Naive thymus-derived CD8-positive, alpha-beta T cell (primary cell): ENCODE measurements around the gene MAP7D3. TPM values are rescaled to one million over a fixed set of nuclear protein-coding genes. Genes with fewer than 3 reads are reported as not detected.

Source experiments
- ATAC-seq, 2 donors: fragments of 150-1000 bp; cut with Tn5 transposase in 1 of 2; sonication (Bioruptor Pico), chemical (Tn5 transposase) in 1 of 2; 1 replicate in 1 of 2; 2 replicates in 1 of 2; pipeline ENCODE4 v1.10.0; 2021; ENCODE audit warnings: mild to moderate bottlenecking in 2 of 2, moderate library complexity in 2 of 2
- POLR2A ChIA-PET: fragments of 350-600 bp; sonication (Branson Sonifier 250); formaldehyde crosslinking; loops from one replicate; lab custom pipeline; 2021; ENCODE audit warnings: antibody characterized with exemption; lab: Charles Lee
- DNase-seq, 10 donors: peaks; one replicate each; pipeline versions ENCODE4 v3.0.0 to v3.0.0-alpha.2; 2020 to 2022
- H3K27ac Mint-ChIP-seq, 10 donors: one replicate each; pipeline ENCODE4 v1.8.0; 2020 to 2022; ENCODE audit warnings: mild to moderate bottlenecking in 10 of 10, mixed read lengths in 10 of 10, moderate library complexity in 4 of 10, inconsistent platforms in 1 of 10
- H3K27me3 Mint-ChIP-seq, 5 donors: one replicate each; pipeline ENCODE4 v1.8.0; 2021 to 2022; ENCODE audit warnings: mixed read lengths in 5 of 5
- H3K36me3 Mint-ChIP-seq, 3 donors: one replicate each; pipeline ENCODE4 v1.8.0; 2020 to 2022; ENCODE audit warnings: mixed read lengths in 3 of 3, mild to moderate bottlenecking in 2 of 3, inconsistent platforms in 1 of 3
- H3K4me1 Mint-ChIP-seq, 4 donors: one replicate each; pipeline ENCODE4 v1.8.0; 2021 to 2022; ENCODE audit warnings: mixed read lengths in 4 of 4
- H3K4me3 Mint-ChIP-seq, 10 donors: one replicate each; pipeline ENCODE4 v1.8.0; 2020 to 2022; ENCODE audit warnings: mild to moderate bottlenecking in 10 of 10, mixed read lengths in 10 of 10, moderate library complexity in 6 of 10, inconsistent platforms in 1 of 10
- H3K9me3 Mint-ChIP-seq, 9 donors: one replicate each; pipeline ENCODE4 v1.8.0; 2020 to 2022; ENCODE audit warnings: mixed read lengths in 9 of 9, mild to moderate bottlenecking in 3 of 9, inconsistent platforms in 1 of 9, moderate library complexity in 1 of 9
- polyA plus RNA-seq, 3 donors: library from polyadenylated mRNA; unstranded; fragments of 300-500 nt; fragmentation: Illumina TruSeq; gene quantifications; one replicate each; pipeline ENCODE4 v1.2.3, GENCODE V29; 2021
- total RNA-seq, 8 experiments: library from RNA in 2 of 8; stranded (reverse) in 2 of 8; gene quantifications; one replicate each; pipeline ENCODE4 v1.2.3 and lab custom pipeline; 2021 to 2026

Gene MAP7D3
- total and polyA plus RNA-seq, 5 experiments from 2014 or later, result 3.5 to 8.3 (median 5.6) TPM

DNA sequence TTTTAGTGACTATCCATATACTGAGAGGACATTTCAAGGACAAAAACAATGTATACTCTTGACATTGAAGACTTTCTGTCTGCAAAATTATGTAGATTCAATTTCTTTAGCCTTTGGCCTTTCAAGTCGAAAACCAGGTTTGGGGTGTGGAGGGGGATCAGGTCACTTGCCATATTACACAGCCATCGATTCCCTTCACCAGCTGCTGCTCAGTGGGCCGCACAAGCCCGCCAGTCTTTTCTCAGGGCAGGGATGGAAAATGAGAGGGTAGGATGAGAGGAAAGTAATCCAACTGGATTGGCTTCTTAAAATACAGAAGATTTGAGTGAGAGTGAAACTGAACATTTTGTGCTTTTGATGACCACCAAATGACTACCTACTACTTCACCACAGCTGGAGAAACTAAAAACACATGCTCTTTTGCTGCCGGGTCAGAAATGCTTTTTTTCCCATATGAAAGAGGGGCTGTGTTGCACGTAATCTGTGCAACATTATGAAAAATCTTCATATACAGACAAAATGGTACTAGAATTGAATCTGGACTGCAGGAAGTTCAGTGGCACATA, 52.4 kb downstream of the MAP7D3 start:
- POLR2A ChIA-PET, result no interaction called here
- peaks cover 7 to 14% (median 13%) of the 10 kb centered on the region in 4 donors for H3K4me1 Mint-ChIP-seq
- H3K27me3 Mint-ChIP-seq, result no peaks in the 10 kb centered on the region

DNA sequence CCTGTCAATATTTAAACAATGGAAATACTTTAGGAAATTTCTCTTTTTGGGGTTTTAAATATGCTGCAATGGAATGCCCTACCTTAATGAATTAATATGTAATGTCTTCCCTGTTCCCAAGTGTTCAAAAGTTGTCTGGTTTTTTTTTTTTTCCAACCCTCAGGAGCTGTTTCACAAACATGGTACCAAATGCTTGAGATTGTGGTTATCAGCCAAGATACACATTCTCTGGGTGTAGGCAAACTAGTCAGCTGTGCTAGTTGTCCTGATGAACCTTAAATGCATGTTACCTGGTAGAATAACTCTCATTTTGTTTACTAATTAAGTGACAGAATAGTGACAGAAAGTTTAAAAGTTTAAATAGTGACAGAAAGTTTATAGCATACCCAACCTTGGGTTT, 53.2 kb downstream of the MAP7D3 start:
- H3K27me3 Mint-ChIP-seq, result no peaks in the 10 kb centered on the region
- POLR2A ChIA-PET, result no interaction called here
- peaks cover 8 to 14% (median 14%) of the 10 kb centered on the region in 4 donors for H3K4me1 Mint-ChIP-seq
- no peak for ATAC-seq
- H3K9me3 Mint-ChIP-seq, result no peaks in the 10 kb centered on the region
- H3K36me3 Mint-ChIP-seq, result no peaks in the 10 kb centered on the region
- no peak overlapping the region for H3K4me3 Mint-ChIP-seq
- no peak overlapping the region for H3K27ac Mint-ChIP-seq
- DNase-seq, result no peak

More for the DNA sequence above, 52.4 kb downstream of the MAP7D3 start:
- ATAC-seq (no peak), DNase-seq (no peak)
- no peak overlapping the region for H3K4me3 Mint-ChIP-seq
- H3K36me3 Mint-ChIP-seq, result no peaks in the 10 kb centered on the region
- H3K27ac Mint-ChIP-seq, result no peak overlapping the region
- H3K9me3 Mint-ChIP-seq, result no peaks in the 10 kb centered on the region

DNA sequence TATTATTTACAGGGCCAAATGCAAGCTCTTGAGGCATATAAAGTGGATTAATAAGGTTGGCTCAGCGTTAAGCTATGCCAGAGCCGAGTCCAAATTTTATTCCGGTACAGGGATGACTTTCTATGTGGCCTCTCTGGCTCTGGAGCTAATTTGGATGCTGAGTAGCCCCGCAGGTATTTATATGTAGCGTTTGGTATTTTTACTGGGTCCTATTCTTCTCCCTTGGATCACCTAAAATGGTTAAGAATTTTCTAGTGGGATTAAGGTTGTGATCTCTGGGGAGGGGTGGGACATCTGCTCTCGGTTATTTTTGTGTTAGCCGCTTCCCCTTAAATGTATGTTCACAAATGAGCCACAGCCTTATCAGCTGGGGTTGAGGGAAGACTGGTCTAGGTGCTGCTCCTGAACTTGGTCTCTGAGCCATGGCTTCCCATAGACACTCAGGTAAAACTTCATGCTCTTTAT, 54.5 kb downstream of the MAP7D3 start:
- Mint-ChIP-seq H3K4me1 (peaks cover 13 to 26% (median 22%) of the 10 kb centered on the region in 4 donors), H3K27me3 (no peaks in the 10 kb centered on the region), H3K27ac (no peak overlapping the region), H3K9me3 (no peaks in the 10 kb centered on the region), H3K4me3 (no peak overlapping the region), H3K36me3 (no peaks in the 10 kb centered on the region)
- DNase-seq, result no peak
- ATAC-seq, result no peak
- POLR2A ChIA-PET, result no interaction called here

DNA sequence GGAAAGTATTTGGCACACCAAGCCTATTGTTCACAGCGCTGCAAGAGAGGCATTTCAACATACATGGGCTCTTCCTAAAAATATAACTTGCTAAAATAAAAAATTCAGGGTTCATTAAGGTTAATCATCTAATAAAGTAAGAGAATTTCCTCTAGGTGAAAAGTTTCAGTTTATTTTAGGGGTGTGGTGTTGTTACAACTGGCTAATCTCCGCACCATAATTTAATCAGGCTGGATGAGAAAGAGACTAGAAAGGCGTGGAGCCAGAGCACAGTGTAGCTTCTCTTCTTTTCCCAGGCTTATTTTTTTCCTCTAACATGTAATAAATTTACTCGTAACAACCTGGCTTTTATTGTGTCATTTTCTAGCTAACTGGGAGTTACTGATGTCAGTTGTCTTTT, 56.0 kb downstream of the MAP7D3 start:
- Mint-ChIP-seq H3K36me3 (no peaks in the 10 kb centered on the region), H3K9me3 (no peaks in the 10 kb centered on the region), H3K27me3 (no peaks in the 10 kb centered on the region), H3K27ac (no peak overlapping the region), H3K4me3 (no peak overlapping the region), H3K4me1 (peaks cover 13 to 35% (median 24%) of the 10 kb centered on the region in 4 donors)
- POLR2A ChIA-PET, result interaction anchor here (0.5 kb wide), 1 partner anchor 139 kb away, joined by 3 read pairs; no protein-coding TSS in a partner anchor
- DNase-seq (no peak), ATAC-seq (no peak)

DNA sequence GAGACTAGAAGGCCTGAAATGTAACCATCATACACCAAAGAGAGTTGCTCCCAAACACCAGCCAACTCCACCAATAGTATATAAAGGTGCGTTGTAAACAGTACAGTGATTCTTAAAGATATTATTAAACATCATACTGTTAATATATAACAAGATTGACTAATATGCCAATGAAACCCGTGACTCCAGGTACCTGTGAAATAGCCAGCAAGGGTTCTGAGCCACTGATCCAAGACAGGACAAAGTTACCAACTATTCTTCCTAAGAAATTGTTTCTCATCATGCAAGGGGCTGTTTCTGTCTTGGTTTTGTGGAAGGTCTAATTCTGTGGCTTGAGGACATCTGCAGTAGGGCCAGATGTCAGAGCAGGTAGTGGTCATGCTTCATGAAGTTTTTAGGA, 56.7 kb downstream of the MAP7D3 start:
- no peak for ATAC-seq
- no peak overlapping the region for H3K27ac Mint-ChIP-seq

DNA sequence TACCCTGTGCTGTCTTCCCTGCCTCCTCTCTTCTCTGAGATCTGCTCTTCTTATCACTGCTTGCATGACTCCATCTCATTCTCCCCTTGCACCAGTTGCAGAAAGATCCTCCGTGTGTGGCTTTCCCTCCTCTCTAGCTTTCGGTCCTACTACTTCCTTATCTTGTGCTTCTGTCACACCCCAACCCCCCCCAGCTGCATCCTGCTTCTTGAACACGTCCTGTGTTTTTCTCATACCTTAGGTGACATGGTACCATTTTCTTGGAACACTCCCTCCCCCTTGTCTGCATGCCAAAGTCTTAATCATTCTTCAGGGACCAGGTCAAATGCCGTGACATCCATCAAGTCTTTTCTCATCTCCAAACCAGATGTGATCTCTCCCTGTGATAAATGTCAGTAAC, 57.4 kb downstream of the MAP7D3 start:
- POLR2A ChIA-PET, result no interaction called here
- Mint-ChIP-seq H3K9me3 (no peaks in the 10 kb centered on the region), H3K27ac (peak overlapping the region in 1 of 10 donors; percentile 66), H3K4me1 (peaks cover 13 to 35% (median 24%) of the 10 kb centered on the region in 4 donors), H3K4me3 (peak overlapping the region in 8 of 10 donors; percentile 38 to 68 (median 61)), H3K27me3 (no peaks in the 10 kb centered on the region), H3K36me3 (peaks cover 0 to 2% (median 0%) of the 10 kb centered on the region in 3 donors)
- ATAC-seq, result no peak
- DNase-seq, result no peak

More for the DNA sequence above, 56.7 kb downstream of the MAP7D3 start:
- POLR2A ChIA-PET, result no interaction called here
- H3K27me3 Mint-ChIP-seq, result no peaks in the 10 kb centered on the region
- no peaks in the 10 kb centered on the region for H3K9me3 Mint-ChIP-seq
- DNase-seq, result no peak
- H3K36me3 Mint-ChIP-seq, result peaks cover 0 to 2% (median 0%) of the 10 kb centered on the region in 3 donors
- peaks cover 13 to 35% (median 24%) of the 10 kb centered on the region in 4 donors for H3K4me1 Mint-ChIP-seq
- H3K4me3 Mint-ChIP-seq, result no peak overlapping the region

DNA sequence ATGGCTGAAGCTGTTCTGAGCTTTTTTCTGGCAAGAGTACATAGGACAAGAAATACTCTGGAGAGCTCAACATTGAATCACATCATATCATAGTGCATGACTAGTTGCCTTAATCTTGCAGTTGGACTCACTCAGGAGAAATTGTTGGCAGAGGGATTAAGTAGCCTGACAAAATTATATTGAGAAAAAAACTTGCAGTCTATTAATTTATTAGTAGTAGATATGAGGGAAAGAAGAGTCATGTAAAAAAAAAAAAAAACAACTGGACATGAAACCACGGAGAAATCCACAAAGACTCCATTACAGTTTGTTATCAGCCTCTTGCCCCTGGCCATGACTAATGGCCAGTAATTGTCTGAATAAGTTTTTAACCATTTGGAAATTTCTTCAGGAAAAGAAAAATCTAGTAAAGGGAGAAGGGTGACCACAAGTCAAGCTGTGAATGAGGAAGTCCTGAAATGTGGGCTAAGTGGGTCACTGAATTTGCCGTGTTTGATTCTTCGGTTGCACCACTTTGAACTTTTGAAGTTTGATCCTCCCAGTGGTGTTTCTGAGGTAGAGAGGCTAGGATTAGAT, 58.3 kb downstream of the MAP7D3 start:
- H3K9me3 Mint-ChIP-seq, result no peaks in the 10 kb centered on the region
- H3K27ac Mint-ChIP-seq, result peak overlapping the region in 1 of 10 donors; percentile 66
- no peak for DNase-seq
- POLR2A ChIA-PET, result no interaction called here
- H3K4me3 Mint-ChIP-seq, result peak overlapping the region in 5 of 10 donors; percentile 1 to 68 (median 61)
- peaks cover 0 to 2% (median 0%) of the 10 kb centered on the region in 3 donors for H3K36me3 Mint-ChIP-seq
- no peak for ATAC-seq
- no peaks in the 10 kb centered on the region for H3K27me3 Mint-ChIP-seq
- peaks cover 13 to 35% (median 24%) of the 10 kb centered on the region in 4 donors for H3K4me1 Mint-ChIP-seq

DNA sequence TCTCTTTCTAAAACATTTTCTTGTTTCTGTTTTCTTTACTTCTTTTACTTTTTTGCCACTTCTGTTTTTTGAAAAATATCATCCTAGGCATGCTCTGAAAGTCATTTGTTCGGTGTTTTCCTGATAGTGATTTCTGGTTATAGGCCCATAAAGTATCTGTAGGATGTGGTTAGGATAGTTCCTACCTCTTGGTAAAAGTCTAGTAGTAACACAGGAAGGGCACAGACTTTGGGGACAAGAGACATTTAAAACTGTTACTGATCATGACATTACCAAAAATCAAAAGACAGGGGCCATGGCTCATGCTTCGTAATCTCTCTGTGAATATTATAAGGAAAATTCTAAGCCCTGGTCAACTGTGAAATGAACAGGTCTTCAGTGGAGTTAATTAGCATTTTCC, 59.1 kb downstream of the MAP7D3 start:
- peak in 1 of 2 donors; percentile 39 for ATAC-seq
- no peak for DNase-seq
- POLR2A ChIA-PET, result no interaction called here
- Mint-ChIP-seq H3K27ac (peak overlapping the region in 2 of 10 donors; percentile 42 to 48), H3K4me3 (peak overlapping the region in 7 of 10 donors; percentile 1 to 56 (median 24)), H3K9me3 (no peaks in the 10 kb centered on the region), H3K4me1 (peaks cover 13 to 35% (median 24%) of the 10 kb centered on the region in 4 donors), H3K36me3 (peaks cover 0 to 2% (median 0%) of the 10 kb centered on the region in 3 donors), H3K27me3 (no peaks in the 10 kb centered on the region)

DNA sequence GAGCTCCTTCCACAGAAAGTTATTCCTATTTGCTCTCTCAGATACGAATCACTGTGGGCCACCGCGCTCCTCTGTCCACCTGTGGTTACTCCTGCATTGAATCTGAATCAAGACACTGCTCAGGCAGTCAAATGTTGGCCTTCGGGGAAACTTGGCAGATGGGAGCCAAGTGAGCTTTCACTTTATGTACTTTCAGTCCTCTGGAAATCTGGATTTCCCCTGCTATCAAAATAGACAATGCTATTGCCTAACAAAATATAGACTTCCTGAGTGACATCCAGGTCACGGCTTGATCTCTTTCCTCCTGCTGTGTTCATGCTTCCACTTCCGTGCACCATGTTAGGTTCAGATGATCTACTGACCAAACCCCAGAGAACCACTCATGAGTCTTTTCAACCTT, 60.0 kb downstream of the MAP7D3 start:
- DNase-seq (no peak), ATAC-seq (no peak)
- Mint-ChIP-seq H3K4me3 (no peak overlapping the region), H3K27ac (peak overlapping the region in 2 of 10 donors; percentile 16 to 80), H3K27me3 (no peaks in the 10 kb centered on the region), H3K9me3 (no peaks in the 10 kb centered on the region), H3K36me3 (peaks cover 0 to 2% (median 0%) of the 10 kb centered on the region in 3 donors), H3K4me1 (peaks cover 13 to 35% (median 24%) of the 10 kb centered on the region in 4 donors)
- POLR2A ChIA-PET, result no interaction called here

DNA sequence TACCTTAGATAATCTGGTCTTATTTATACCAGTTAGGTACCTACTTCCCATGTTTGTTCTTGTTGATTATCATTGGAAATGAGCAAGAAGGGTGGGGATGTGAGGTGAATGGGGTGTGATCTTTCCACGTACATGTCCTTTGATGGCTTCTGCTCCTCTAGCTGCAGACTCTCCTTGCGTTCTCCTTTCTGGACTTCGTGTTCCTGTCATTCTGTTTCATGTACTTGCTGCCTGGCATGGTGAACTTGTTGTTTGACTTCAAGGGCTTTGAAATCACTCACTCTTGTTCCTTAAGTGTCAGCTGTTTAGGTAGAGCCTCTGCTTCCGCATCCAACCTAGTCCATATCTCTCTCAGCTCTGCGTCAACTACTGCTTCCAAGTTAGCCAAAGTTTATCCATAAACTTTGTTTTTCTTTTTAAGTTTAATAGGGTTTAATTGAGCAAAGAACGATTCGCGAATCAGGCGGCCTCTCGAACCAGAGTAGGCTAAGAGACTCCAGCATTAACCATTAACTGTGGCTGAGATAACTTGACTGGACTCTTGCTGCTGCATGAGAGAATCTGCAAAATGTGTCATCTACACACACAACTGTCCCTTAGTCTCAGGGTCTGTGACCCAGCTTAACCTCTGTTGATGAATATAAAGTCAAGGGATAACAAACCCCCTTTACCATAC, 61.0 kb downstream of the MAP7D3 start:
- H3K27me3 Mint-ChIP-seq, result no peaks in the 10 kb centered on the region
- H3K4me3 Mint-ChIP-seq, result no peak overlapping the region
- peaks cover 0 to 2% (median 0%) of the 10 kb centered on the region in 3 donors for H3K36me3 Mint-ChIP-seq
- no peak for ATAC-seq
- DNase-seq, result no peak
- POLR2A ChIA-PET, result interaction anchor here (0.6 kb wide), 1 partner anchor 48 kb away, joined by 6 read pairs; no protein-coding TSS in a partner anchor
- H3K27ac Mint-ChIP-seq, result no peak overlapping the region
- no peaks in the 10 kb centered on the region for H3K9me3 Mint-ChIP-seq
- H3K4me1 Mint-ChIP-seq, result peaks cover 13 to 35% (median 24%) of the 10 kb centered on the region in 4 donors

DNA sequence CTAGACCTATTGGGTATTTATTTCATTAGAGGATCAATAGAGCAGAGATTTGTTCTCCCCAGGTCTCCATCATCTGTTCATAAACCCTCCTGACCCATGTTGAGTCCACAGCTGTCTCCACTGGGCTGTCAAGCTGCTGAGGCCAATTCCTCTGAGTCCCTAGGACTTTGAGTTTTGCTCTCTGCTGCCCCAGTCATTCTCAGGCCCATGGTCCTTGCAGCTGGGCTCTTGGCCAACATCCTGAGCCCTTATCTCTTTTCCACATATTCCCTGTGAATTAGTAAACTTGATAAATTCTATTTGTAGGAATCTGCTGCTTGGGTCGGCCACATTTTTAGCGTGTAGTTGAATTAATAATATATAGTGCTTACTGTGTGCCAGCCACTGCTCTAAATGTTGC, 62.0 kb downstream of the MAP7D3 start:
- H3K36me3 Mint-ChIP-seq, result peaks cover 0 to 2% (median 0%) of the 10 kb centered on the region in 3 donors
- POLR2A ChIA-PET, result no interaction called here
- ATAC-seq (no peak), DNase-seq (no peak)
- no peak overlapping the region for H3K27ac Mint-ChIP-seq
- H3K4me3 Mint-ChIP-seq, result no peak overlapping the region
- H3K4me1 Mint-ChIP-seq, result peaks cover 13 to 35% (median 24%) of the 10 kb centered on the region in 4 donors
- H3K27me3 Mint-ChIP-seq, result no peaks in the 10 kb centered on the region
- no peaks in the 10 kb centered on the region for H3K9me3 Mint-ChIP-seq

DNA sequence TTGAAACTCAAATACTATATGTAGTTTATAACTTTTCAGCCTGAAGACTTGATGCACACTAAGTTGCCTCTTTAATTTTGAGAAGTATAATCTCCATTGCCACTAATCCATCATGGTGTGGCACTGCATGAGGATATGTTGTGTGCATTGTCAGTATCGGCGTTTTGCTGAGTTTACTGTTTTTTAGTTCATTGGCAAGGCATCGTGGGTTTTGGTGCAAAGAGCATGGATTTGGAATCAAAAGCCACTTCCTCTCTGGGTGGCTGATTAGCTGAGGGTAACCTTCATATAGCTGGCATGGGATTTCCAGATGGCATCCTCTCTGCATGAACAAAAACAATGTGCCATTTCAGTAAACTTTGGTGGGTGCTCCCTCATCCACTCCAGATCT, 65.2 kb downstream of the MAP7D3 start:
- Mint-ChIP-seq H3K4me3 (no peak overlapping the region), H3K4me1 (peaks cover 0 to 3% (median 0%) of the 10 kb centered on the region in 4 donors), H3K27ac (no peak overlapping the region), H3K9me3 (no peaks in the 10 kb centered on the region), H3K27me3 (no peaks in the 10 kb centered on the region), H3K36me3 (peaks cover 0 to 2% (median 0%) of the 10 kb centered on the region in 3 donors)
- DNase-seq (no peak), ATAC-seq (no peak)
- POLR2A ChIA-PET, result no interaction called here
